Activated T-cell treated with anti-CD3 and anti-CD28 coated beads for 4 hours (primary cell): Measurements from ENCODE around the gene IGFLR1.

Experiments
- DNase-seq: peaks from one replicate; pipeline ENCODE4 v3.0.0-alpha.2; 2020

IGFLR1 gene

GRCh38 chr19:35723671-35724070, 18.6 kb downstream of the IGFLR1 start:
- DNase-seq = no peak

- DNase-seq = no peak
These were observed 19.4 kb downstream of the IGFLR1 start for GRCh38 chr19:35722897-35723296.

GRCh38 chr19:35722461-35722860, 19.8 kb downstream of the IGFLR1 start:
- DNase-seq = no peak

- DNase-seq = no peak
These were observed 20.9 kb downstream of the IGFLR1 start for GRCh38 chr19:35721374-35721773.

- no peak for DNase-seq
These were observed 21.6 kb downstream of the IGFLR1 start for GRCh38 chr19:35720648-35721047.

GRCh38 chr19:35720163-35720524, 22.1 kb downstream of the IGFLR1 start:
- DNase-seq = no peak

GRCh38 chr19:35719402-35720162, 22.7 kb downstream of the IGFLR1 start:
- no peak for DNase-seq

- DNase-seq = peak; percentile 51
These were observed 23.8 kb downstream of the IGFLR1 start for GRCh38 chr19:35718345-35719041.

- DNase-seq = no peak
These were observed 24.4 kb downstream of the IGFLR1 start, which contains the start of gene KMT2B for GRCh38 chr19:35717665-35718344. Gene KMT2B, plus strand, starts transcription at chr19:35718003. Its CDS starts 16 bp downstream, at chr19:35718019.

- DNase-seq = peak; percentile 91
These were observed 25.2 kb downstream of the IGFLR1 start for GRCh38 chr19:35716801-35717664.

GRCh38 chr19:35715981-35716800, 26.1 kb downstream of the IGFLR1 start:
- DNase-seq = no peak

- DNase-seq = no peak
These were observed 26.9 kb downstream of the IGFLR1 start for GRCh38 chr19:35715355-35715809.

- no peak for DNase-seq
These were observed 27.5 kb downstream of the IGFLR1 start for GRCh38 chr19:35714601-35715354.

GRCh38 chr19:35713904-35714495, 28.3 kb downstream of the IGFLR1 start:
- DNase-seq = no peak

- no peak for DNase-seq
These were observed 28.8 kb downstream of the IGFLR1 start for GRCh38 chr19:35713506-35713850.

- no peak for DNase-seq
These were observed 29.4 kb downstream of the IGFLR1 start for GRCh38 chr19:35712567-35713505.

GRCh38 chr19:35710784-35711723, 31.2 kb downstream of the IGFLR1 start:
- peak; percentile 43 for DNase-seq

- DNase-seq = no peak
These were observed 33.9 kb downstream of the IGFLR1 start for GRCh38 chr19:35708391-35708790.
